Thoracic aorta (tissue), 2 donors: Measurements from ENCODE around the gene TSHZ2. TPM values are rescaled to one million over a fixed set of nuclear protein-coding genes. Genes with fewer than 3 reads are reported as not detected.

Experiments
- ATAC-seq: fragments of 150-250 bp; one replicate; pipeline ENCODE4 v1.8.0; 2017; ENCODE audit warnings: low read depth; ENCODE audit not compliant: insufficient number of reproducible peaks, low FRiP score
- DNase-seq: peaks from one replicate; pipeline ENCODE4 v3.0.0-alpha.2; 2020; ENCODE audit warnings: low spot score
- H3K27ac ChIP-seq, 2 donors: fragments of 200-600 bp; sonication (generic); 1 replicate in 1 of 2; 2 replicates in 1 of 2; pipeline ENCODE4 v1.5.1; 2016; ENCODE audit warnings: mild to moderate bottlenecking in 2 of 2, moderate library complexity in 2 of 2
- H3K27me3 ChIP-seq: fragments of 200-600 bp; sonication (generic); replicated peaks from 2 replicates; pipeline ENCODE4 v1.6.0; 2016; ENCODE audit warnings: mild to moderate bottlenecking; ENCODE audit not compliant: insufficient read depth
- H3K36me3 ChIP-seq: fragments of 200-600 bp; sonication (generic); one replicate; pipeline ENCODE4 v1.5.1; 2016
- H3K4me1 ChIP-seq, 2 donors: fragments of 200-600 bp; sonication (generic); 1 replicate in 1 of 2; 2 replicates in 1 of 2; pipeline versions ENCODE4 v1.5.1 to v1.6.0; 2016; ENCODE audit warnings: low read depth in 2 of 2, mild to moderate bottlenecking in 1 of 2; ENCODE audit not compliant: control insufficient read depth in 1 of 2
- H3K4me3 ChIP-seq: fragments of 200-600 bp; sonication (generic); 2 replicates; pipeline ENCODE4 v1.5.1; 2016; ENCODE audit warnings: mild to moderate bottlenecking
- H3K9me3 ChIP-seq: fragments of 200-600 bp; sonication (generic); 2 replicates; pipeline ENCODE4 v1.5.1; 2016
- CTCF ChIP-seq: fragments of 200-600 bp; sonication (generic); IDR thresholded peaks from one replicate; pipeline ENCODE4 v1.5.1; 2019; ENCODE audit warnings: antibody characterized with exemption
- total RNA-seq, 2 donors: library from RNA; depleted of rRNA; stranded (reverse); fragments of >200 nt; gene quantifications; one replicate each; pipeline versions ENCODE4 v1.1.0 to v1.2.3, GENCODE V29; 2016

Gene TSHZ2
- total RNA-seq, 2 donors from 2014 or later: 8.4 to 32.6 TPM

GRCh38 chr20:52953020-52953419, 19.1 kb upstream of the TSHZ2 start:
- Histone ChIP-seq H3K9me3 (no peaks in the 10 kb centered on the region), H3K36me3 (no peaks in the 10 kb centered on the region), H3K27ac (no peak overlapping the region), H3K4me3 (no peak overlapping the region), H3K27me3 (no peaks in the 10 kb centered on the region), H3K4me1 (no peaks in the 10 kb centered on the region)
- no peak for ATAC-seq
- TF ChIP-seq CTCF: no peak
- no peak for DNase-seq

- Histone ChIP-seq H3K36me3 (no peaks in the 10 kb centered on the region), H3K27ac (no peak overlapping the region), H3K4me3 (no peak overlapping the region), H3K27me3 (no peaks in the 10 kb centered on the region), H3K9me3 (no peaks in the 10 kb centered on the region), H3K4me1 (no peaks in the 10 kb centered on the region)
- no peak for DNase-seq
- no peak for ATAC-seq
- no peak for TF ChIP-seq CTCF
Measured at GRCh38 chr20:52954849-52955248, 17.3 kb upstream of the TSHZ2 start.

GRCh38 chr20:52958211-52958610, 13.9 kb upstream of the TSHZ2 start:
- Histone ChIP-seq H3K9me3 (no peaks in the 10 kb centered on the region), H3K36me3 (no peaks in the 10 kb centered on the region), H3K27me3 (no peaks in the 10 kb centered on the region), H3K4me1 (no peaks in the 10 kb centered on the region), H3K4me3 (no peak overlapping the region), H3K27ac (no peak overlapping the region)
- TF ChIP-seq CTCF: no peak
- ATAC-seq (no peak), DNase-seq (no peak)

- DNase-seq: no peak
- H3K27ac ChIP-seq: no peak overlapping the region
- no peaks in the 10 kb centered on the region for H3K4me1 ChIP-seq
- no peaks in the 10 kb centered on the region for H3K27me3 ChIP-seq
- no peak for ATAC-seq
- H3K4me3 ChIP-seq: no peak overlapping the region
- H3K9me3 ChIP-seq: no peaks in the 10 kb centered on the region
- no peak for TF ChIP-seq CTCF
- H3K36me3 ChIP-seq: no peaks in the 10 kb centered on the region
Measured at GRCh38 chr20:52959125-52959524, 13.0 kb upstream of the TSHZ2 start.

- no peak for TF ChIP-seq CTCF
Measured at GRCh38 chr20:52962183-52962582, 10.0 kb upstream of the TSHZ2 start.

More at GRCh38 chr20:52962183-52962582, 10.0 kb upstream of the TSHZ2 start:
- Histone ChIP-seq H3K4me1 (no peaks in the 10 kb centered on the region), H3K4me3 (no peak overlapping the region), H3K9me3 (no peaks in the 10 kb centered on the region), H3K36me3 (no peaks in the 10 kb centered on the region), H3K27me3 (no peaks in the 10 kb centered on the region), H3K27ac (no peak overlapping the region)
- DNase-seq: no peak
- no peak for ATAC-seq
